B cell (primary cell): ENCODE measurements around the gene TMEM256. TPM values are rescaled to one million over a fixed set of nuclear protein-coding genes. Genes with fewer than 3 reads are reported as not detected.

ENCODE experiments used
- ATAC-seq: fragments of 200-7000 bp; cut with Tn5 transposase; one replicate; pipeline ENCODE4 v1.10.0; 2021; ENCODE audit warnings: low read depth, mild to moderate bottlenecking, moderate number of reproducible peaks, moderate library complexity
- CTCF ChIA-PET: fragments of 350-600 bp; sonication (Branson Sonifier 250); formaldehyde crosslinking; loops from one replicate; lab custom pipeline; 2021; ENCODE audit warnings: antibody characterized with exemption, inconsistent platforms; lab: Charles Lee
- POLR2A ChIA-PET: fragments of 350-600 bp; sonication (Branson Sonifier 250); formaldehyde crosslinking; loops from one replicate; lab custom pipeline; 2021; ENCODE audit warnings: antibody characterized with exemption; lab: Charles Lee
- DNase-seq: peaks from one replicate; pipeline ENCODE4 v3.0.0; 2013
- H2AFZ ChIP-seq: 2 replicates; pipeline ENCODE4 v1.6.1; 2012; ENCODE audit warnings: mild to moderate bottlenecking, low read depth, low read length; ENCODE audit not compliant: insufficient read depth, poor library complexity, severe bottlenecking
- H3K27ac ChIP-seq, 2 donors: 1 replicate in 1 of 2; 2 replicates in 1 of 2; pipeline ENCODE4 v1.5.1; 2012 to 2013; ENCODE audit warnings: low read length in 2 of 2, mild to moderate bottlenecking in 2 of 2, moderate library complexity in 1 of 2
- H3K27me3 ChIP-seq, 4 experiments: fragments of 200-600 bp in 1 of 4; sonication (generic) in 1 of 4; replicated peaks in 1 of 4; 1 replicate in 2 of 4; 2 replicates in 2 of 4; pipeline versions ENCODE4 v1.6.1 to v1.7.0; 2013 to 2016; ENCODE audit warnings: low read length in 3 of 4, mild to moderate bottlenecking in 2 of 4, mixed read lengths in 1 of 4, moderate library complexity in 1 of 4; ENCODE audit not compliant: insufficient read depth in 4 of 4, control insufficient read depth in 3 of 4; ENCODE audit errors: control extremely low read depth in 1 of 4
- H3K36me3 ChIP-seq, 2 experiments: replicated peaks in 1 of 2; 1 replicate in 1 of 2; 2 replicates in 1 of 2; pipeline versions ENCODE4 v1.6.1 to v1.7.1; 2013; ENCODE audit warnings: low read length in 1 of 2; ENCODE audit not compliant: insufficient read depth in 2 of 2, control insufficient read depth in 1 of 2; ENCODE audit errors: control extremely low read depth in 1 of 2, extremely low read depth in 1 of 2
- H3K4me1 ChIP-seq, 2 donors: fragments of 200-600 bp in 1 of 2; sonication (generic) in 1 of 2; 1 replicate in 1 of 2; 2 replicates in 1 of 2; pipeline versions ENCODE4 v1.5.1 to v1.6.1; 2013 to 2017; ENCODE audit warnings: low read length in 2 of 2; ENCODE audit not compliant: control insufficient read depth in 2 of 2, insufficient read depth in 2 of 2
- H3K4me2 ChIP-seq: replicated peaks from 2 replicates; pipeline ENCODE3; 2012; ENCODE audit warnings: mild to moderate bottlenecking, low read depth, low read length; ENCODE audit not compliant: poor library complexity, severe bottlenecking
- H3K4me3 ChIP-seq, 5 experiments: fragments of 200-600 bp in 1 of 5; sonication (generic) in 1 of 5; 1 replicate in 3 of 5; 2 replicates in 2 of 5; pipeline versions ENCODE4 v1.5.1 to v1.7.0; 2011 to 2016; ENCODE audit warnings: low read length in 4 of 5, mild to moderate bottlenecking in 4 of 5, low read depth in 2 of 5, control low read depth in 1 of 5, moderate library complexity in 1 of 5; ENCODE audit not compliant: insufficient read depth in 1 of 5; ENCODE audit errors: control extremely low read depth in 1 of 5, extremely low read depth in 1 of 5
- H3K79me2 ChIP-seq: fragments of 200-600 bp; sonication (generic); one replicate; pipeline ENCODE4 v1.6.0; 2016; ENCODE audit warnings: low read length; ENCODE audit not compliant: control insufficient read depth, insufficient read depth
- H3K9ac ChIP-seq: fragments of 200-600 bp; sonication (generic); 2 replicates; pipeline ENCODE4 v1.6.1; 2017; ENCODE audit warnings: mild to moderate bottlenecking, low read length, moderate library complexity
- H3K9me3 ChIP-seq, 3 donors: one replicate each; pipeline versions ENCODE4 v1.6.1 to v1.7.1; 2013; ENCODE audit warnings: low read length in 2 of 3; ENCODE audit not compliant: control insufficient read depth in 2 of 3, insufficient read depth in 1 of 3; ENCODE audit errors: control extremely low read depth in 1 of 3
- H4K20me1 ChIP-seq: 2 replicates; pipeline ENCODE4 v1.6.0; 2012; ENCODE audit warnings: mild to moderate bottlenecking, low read length; ENCODE audit not compliant: insufficient read depth, control insufficient read depth, poor library complexity, severe bottlenecking
- H3K27ac Mint-ChIP-seq: one replicate; pipeline ENCODE4 v1.8.0; 2021; ENCODE audit warnings: mixed read lengths
- H3K27me3 Mint-ChIP-seq: one replicate; pipeline ENCODE4 v1.8.0; 2021; ENCODE audit warnings: mixed read lengths
- H3K4me1 Mint-ChIP-seq: one replicate; pipeline ENCODE4 v1.8.0; 2021; ENCODE audit warnings: mixed read lengths
- H3K4me3 Mint-ChIP-seq: one replicate; pipeline ENCODE4 v1.8.0; 2021; ENCODE audit warnings: mixed read lengths
- H3K9me3 Mint-ChIP-seq: one replicate; pipeline ENCODE4 v1.8.0; 2022; ENCODE audit warnings: mixed read lengths; ENCODE audit not compliant: insufficient read depth
- CTCF ChIP-seq: fragments of 200-600 bp; IDR thresholded peaks from one replicate; pipeline ENCODE4 v1.8.0; 2022; ENCODE audit warnings: antibody characterized with exemption, mild to moderate bottlenecking
- EZH2 ChIP-seq: IDR thresholded peaks from 2 replicates; pipeline ENCODE4 v1.6.1; 2012; ENCODE audit warnings: borderline replicate concordance, low read depth, mild to moderate bottlenecking, moderate library complexity, low read length; ENCODE audit not compliant: insufficient read depth, poor library complexity, severe bottlenecking
- WGBS: methylation state at CpG from one replicate; pipeline ENCODE4 v1.1.5; 2013; ENCODE audit warnings: missing lambda C conversion rate; ENCODE audit not compliant: insufficient coverage; 5-methylcytosine and 5-hydroxymethylcytosine counted together
- intact Hi-C: fragments of 100-400 bp; cut with micrococcal nuclease; formaldehyde crosslinking; loops from one replicate; pipeline ENCODE4 v1.10.0; 2022
- polyA plus RNA-seq: library from polyadenylated mRNA; depleted of rRNA; stranded (reverse); fragments of >200 nt; gene quantifications from 2 replicates; pipeline ENCODE4 v1.2.3, GENCODE V29; 2012
- total RNA-seq, 2 donors: library from RNA; stranded (reverse); fragments of 120-200 nt in 1 of 2; gene quantifications; 1 replicate in 1 of 2; 2 replicates in 1 of 2; pipeline versions ENCODE4 v1.2.3 to v1.2.4, GENCODE V29; 2013 to 2022

TMEM256 gene
- total and polyA plus RNA-seq, 2 donors (not counting 1 experiment from before 2014, with no cell fraction given): 65.4 to 67.8 TPM

GRCh38 chr17:7396147-7396546 is 7.8 kb downstream of the TMEM256 start:
- H3K36me3 ChIP-seq: peaks cover 0 to 14% of the 10 kb centered on the region in 2 experiments
- Mint-ChIP-seq H3K9me3 (no peaks in the 10 kb centered on the region), H3K27ac (no peak overlapping the region), H3K27me3 (no peaks in the 10 kb centered on the region), H3K4me3 (peak overlapping the region; percentile 52), H3K4me1 (peaks cover 12% of the 10 kb centered on the region)
- no peaks in the 10 kb centered on the region for H3K9me3 ChIP-seq
- H3K27me3 ChIP-seq: no peaks in the 10 kb centered on the region
- DNase-seq (no peak), ATAC-seq (no peak)
- H3K79me2 ChIP-seq: peaks cover 10% of the 10 kb centered on the region
- H3K27ac ChIP-seq: no peak overlapping the region
- H4K20me1 ChIP-seq: no peaks in the 10 kb centered on the region
- ChIA-PET POLR2A (no interaction called here), CTCF (interaction anchor here (3.2 kb wide), 1 partner anchor 40 kb away, joined by 13 read pairs; the partner anchor contains the start of gene TMEM95)
- no peak overlapping the region for H2AFZ ChIP-seq
- intact Hi-C loops: no loop called here
- TF ChIP-seq CTCF (no peak), EZH2 (no peak)
- H3K4me2 ChIP-seq: no peak overlapping the region
- 95% methylated on average over 4 of the region's 4 CpGs for WGBS
- no peak overlapping the region for H3K4me3 ChIP-seq
- H3K4me1 ChIP-seq: peaks cover 12 to 16% of the 10 kb centered on the region in 2 donors
- no peak overlapping the region for H3K9ac ChIP-seq

GRCh38 chr17:7394452-7395191 is 9.3 kb downstream of the TMEM256 start, which contains the start of gene PLSCR3:
TSS of gene PLSCR3 (minus strand) at chr17:7394525. CDS start at chr17:7394110, 415 bp downstream.
- Histone ChIP-seq H2AFZ (peak within 1 kb of the TSS; percentile 91), H3K9me3 (no peaks in the 10 kb centered on the region), H3K4me2 (peak within 1 kb of the TSS; percentile 75), H3K4me1 (peaks cover 12 to 16% of the 10 kb centered on the region in 2 donors), H3K27ac (peak within 1 kb of the TSS; percentile 55 to 83), H3K27me3 (no peaks in the 10 kb centered on the region), H3K4me3 (peak within 1 kb of the TSS; percentile 31 to 84 (median 81)), H3K9ac (peak within 1 kb of the TSS; percentile 88), H3K36me3 (peaks cover 0 to 28% of the 10 kb centered on the region in 2 experiments), H3K79me2 (peaks cover 10% of the 10 kb centered on the region), H4K20me1 (no peaks in the 10 kb centered on the region)
- Mint-ChIP-seq H3K27ac (peak within 1 kb of the TSS; percentile 95), H3K4me3 (peak within 1 kb of the TSS; percentile 96), H3K9me3 (no peaks in the 10 kb centered on the region), H3K4me1 (peaks cover 12% of the 10 kb centered on the region), H3K27me3 (no peaks in the 10 kb centered on the region)
- ChIA-PET CTCF (interaction anchor here (1.4 to 3.2 kb wide), 2 partner anchors 39 to 195 kb away, joined by 3 to 13 read pairs; partner anchors contain the start of gene TMEM95), POLR2A (interaction anchor here (0.6 to 1.4 kb wide), 5 partner anchors 9 to 292 kb away, joined by 3 to 15 read pairs (median 5); partner anchors contain the start of genes POLR2A and TMEM256)
- peak; percentile 20 for TF ChIP-seq CTCF
- TF ChIP-seq EZH2: no peak
- intact Hi-C loops: loop anchor here (1.0 kb wide), 5 partner anchors 10 to 89 kb away; partner anchors contain the start of gene TMEM256
- under 1% methylated on average over 71 of the region's 71 CpGs for WGBS
- DNase-seq (peak; percentile 90), ATAC-seq (peak; percentile 89)
